Stimulated activated CD8-positive, alpha-beta memory T cell treated with anti-CD3 and anti-CD28 coated beads, Interleukin-7, amount 100 ng/mL, for 1 hour (primary cell): ENCODE measurements around the gene MIEN1.
"Not testable (repeated sequence)": the region's sequence is repeated elsewhere in the genome, so short reads cannot be mapped to it uniquely, and the experiment has no call there.

Source experiments
- DNase-seq, 2 donors: peaks; one replicate each; pipeline ENCODE4 v3.0.0-alpha.2; 2020; ENCODE audit warnings: low read depth in 2 of 2

Gene MIEN1

DNA sequence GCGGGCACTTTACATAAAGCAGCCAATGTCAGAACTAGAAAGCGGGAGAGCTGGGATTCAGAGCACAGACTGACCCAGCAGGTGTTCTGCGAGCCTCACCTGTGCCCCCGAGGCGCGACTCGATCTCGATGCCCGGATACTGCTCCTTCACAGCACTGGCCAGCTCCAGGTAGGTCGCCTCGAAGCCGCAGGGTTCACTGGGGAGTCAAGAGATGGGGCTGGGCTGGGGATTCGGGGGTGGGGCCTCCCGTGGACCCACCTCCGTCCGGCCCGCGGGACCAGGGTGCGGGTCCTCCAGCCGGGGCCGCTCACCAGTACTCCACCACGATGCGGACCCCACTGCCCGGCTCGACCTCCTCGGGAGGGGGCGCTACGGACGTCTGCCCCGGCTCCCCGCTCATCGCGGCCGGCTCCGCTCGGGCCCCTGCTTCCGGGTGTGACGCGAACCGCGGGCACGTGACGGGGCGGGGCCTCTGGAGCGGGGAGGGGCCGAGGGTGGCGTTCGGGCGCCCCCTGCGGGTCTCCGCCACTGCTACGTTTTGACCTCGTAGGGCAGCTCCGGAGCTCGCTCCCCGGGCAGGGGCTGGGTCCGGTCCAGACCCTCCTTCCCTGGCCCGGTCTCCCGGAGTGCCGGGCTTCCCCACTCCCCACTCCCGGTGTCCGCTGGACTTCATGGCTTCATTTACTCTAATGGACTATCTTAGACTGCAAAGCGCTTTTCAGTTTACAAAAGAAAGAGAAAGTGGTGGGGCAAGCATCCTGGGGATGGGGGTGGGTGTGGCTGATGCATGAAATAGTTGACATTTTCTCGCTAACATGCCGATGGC lies at the start of gene MIEN1:
TSS of gene MIEN1 (minus strand) at position 438 of the 827 bp plus-strand sequence. CDS start at position 401, 37 bp downstream.
- DNase-seq = peak; percentile 91 to 93

DNA sequence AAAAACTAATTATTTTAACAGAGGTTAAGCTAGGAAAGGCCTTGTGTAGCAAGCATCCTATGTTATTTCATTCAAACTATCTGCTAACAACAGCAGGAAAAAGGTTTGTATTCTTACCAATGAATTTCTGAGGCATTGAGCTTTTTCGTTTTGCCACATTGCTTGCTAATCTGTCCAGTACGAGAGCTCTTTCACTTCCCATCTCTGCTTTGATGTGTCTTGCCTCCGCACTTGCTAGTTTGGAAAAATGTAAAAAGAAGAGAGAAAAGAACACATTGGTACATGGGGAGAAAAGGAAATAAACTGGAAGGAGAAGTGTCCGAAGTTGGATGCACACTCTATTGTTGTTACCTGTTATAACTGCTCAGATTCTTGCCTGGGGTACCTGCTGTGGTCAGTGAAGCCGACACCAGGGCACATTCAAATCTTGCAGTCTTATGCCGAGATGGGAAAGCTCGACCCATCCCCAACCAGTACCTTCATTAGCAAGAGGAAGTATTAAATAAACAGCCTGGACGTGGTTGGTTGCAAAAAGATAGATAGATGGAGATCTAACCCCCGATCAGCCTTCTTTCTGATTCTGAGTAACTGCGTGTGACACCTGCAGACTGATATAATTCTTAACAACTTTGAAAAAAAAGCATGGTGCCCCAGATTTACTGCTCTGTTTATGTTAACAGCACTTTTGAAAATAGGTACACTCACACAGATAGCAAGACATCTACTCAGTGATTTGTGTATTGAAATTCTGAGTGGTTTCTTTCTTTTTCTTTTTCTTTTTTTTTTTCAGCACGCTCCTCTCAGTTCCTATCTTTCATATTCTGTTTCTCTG lies 47.4 kb upstream of the MIEN1 start:
- DNase-seq = no peak

DNA sequence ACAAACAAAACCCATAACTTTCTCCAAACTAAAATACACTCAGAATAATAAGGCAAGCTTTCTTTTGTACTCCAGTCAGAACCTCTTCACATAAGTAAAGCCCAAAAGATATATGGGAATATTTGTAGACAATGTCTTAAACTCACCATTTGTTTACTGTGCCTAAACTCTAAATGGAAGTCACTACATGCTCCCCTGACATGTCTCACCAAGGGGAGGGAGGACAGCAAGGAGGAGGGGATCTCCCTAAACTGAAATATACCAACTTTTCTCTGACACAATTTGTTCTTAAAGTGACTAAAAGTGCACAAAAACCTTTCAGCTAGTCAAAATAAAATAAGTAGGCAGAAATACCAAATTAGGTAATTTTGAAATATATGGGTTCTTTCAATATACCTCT lies 45.9 kb upstream of the MIEN1 start:
- no peak for DNase-seq

DNA sequence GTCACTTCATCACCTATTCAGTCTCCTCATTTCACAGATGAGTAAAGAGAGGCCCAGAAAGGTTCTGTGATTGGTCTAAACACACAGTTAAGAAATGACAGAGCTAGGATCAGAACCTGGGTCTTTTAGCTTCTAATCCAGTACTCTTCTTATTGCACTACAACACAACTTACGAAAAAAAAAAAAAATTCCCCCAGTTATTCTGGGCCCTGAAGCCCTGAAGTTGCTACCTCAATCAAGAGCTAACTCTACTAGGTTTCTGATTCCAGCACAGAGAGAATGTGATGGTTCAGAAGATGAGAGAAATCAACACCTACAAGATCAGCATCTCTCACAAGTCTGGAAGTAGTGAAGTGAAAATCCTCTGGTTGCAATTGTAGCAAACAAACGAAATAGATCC lies 44.7 kb upstream of the MIEN1 start:
- DNase-seq = no peak

DNA sequence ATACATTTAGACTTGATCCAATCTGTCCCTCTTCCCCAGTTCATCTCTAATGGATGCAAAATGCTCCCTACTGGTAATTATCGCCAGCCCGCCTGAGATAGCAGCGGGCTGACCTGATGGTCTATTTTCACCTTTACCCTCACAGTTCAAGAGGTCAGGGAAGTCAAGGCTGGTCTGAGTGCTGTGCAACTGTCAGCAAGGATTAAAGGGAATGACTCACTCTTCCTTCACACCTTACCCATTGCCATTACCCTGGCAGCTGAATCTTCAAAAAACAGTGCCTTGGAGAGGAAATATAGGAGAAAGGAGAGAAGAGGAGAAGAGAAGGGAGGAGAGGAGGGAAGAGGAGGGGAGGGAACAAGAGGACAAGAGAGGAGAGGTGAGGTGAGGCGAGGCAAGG lies 43.7 kb upstream of the MIEN1 start:
- no peak for DNase-seq

DNA sequence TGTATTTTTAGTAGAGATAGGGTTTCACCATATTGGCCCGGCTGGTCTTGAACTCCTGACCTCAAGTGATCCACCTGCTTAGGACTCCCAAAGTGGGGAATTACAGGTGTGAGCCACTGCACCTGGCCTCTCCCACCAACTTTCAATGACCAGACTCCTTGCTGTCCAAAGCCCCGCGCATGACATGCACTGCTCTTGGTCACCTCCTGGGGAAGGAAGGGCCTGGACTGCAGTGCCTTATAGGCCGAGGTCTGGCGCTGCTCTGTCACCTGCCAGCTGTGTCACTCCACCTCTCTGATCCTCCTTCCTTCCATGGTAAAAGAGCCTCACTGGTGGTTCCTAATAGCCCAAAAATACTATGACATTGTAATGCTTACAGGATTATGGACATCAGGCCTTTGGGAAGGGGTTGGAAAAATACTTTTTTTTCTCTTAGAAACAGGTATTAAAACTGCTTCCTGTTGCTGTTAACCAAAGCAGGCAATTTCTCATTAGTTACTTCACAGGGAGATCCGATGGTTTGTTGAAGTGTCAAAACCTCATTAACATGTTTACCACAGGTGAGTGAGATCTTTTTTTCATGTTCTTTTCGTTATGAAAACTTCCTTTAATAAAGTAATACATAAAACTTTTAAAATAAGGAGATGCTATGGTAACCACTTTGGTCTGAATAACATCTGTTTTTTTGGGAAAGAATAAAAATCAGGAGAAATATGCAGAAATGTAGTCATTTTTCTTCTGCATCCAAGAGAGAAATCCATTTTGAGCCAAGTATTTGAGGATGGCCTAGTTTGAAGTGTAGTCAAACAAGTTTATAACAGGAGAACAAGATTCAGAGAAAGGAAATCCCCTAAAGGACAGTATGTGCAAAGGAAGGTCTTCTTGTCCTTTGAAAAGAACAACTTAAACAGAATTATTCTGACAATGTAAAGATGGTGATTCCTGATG lies 42.9 kb upstream of the MIEN1 start:
- DNase-seq = no peak

GRCh38 chr17:39772415-39772814 lies 42.1 kb upstream of the MIEN1 start:
- no peak for DNase-seq

- DNase-seq = peak in 1 of 2 donors; percentile 32
Observed at GRCh38 chr17:39769974-39770587, 39.7 kb upstream of the MIEN1 start.

DNA sequence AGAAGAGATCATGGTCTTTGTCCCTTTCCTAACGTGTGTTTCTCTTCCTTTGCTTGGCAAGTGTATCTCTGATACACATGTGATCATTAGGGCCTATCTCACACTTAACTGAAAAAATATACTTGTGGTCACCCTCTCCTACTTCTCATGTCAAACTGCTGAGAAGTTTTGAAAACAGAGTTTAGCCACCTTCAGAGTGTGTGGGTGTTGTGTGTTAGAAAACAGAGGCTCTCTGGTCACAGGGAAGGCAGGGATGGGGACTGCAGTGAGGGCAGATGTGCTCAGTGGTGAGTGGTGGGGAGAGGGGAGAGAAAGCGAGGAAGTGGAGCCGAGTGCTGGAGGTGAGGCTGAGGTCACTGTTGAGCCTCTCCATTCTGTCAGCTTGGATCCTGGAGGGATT lies 36.8 kb upstream of the MIEN1 start:
- no peak for DNase-seq

DNA sequence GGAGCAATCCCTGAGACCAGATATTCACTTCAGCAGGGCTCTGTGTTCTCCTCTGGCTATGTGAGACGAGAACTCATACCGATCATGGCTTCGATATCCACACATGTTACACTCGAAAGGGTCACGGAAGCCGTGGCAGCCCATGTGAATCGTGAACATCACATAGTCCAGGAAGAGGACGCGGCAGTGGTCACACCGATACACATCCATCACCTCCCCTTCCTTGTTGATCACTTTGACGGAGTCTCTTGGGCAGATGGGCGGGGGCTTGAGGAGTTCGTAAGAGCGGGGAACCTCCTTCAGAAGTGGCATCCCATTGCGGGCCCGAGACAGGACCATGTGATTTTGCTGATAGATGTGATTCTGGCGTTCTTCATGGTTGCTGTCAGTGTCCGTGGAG lies 35.4 kb upstream of the MIEN1 start:
- DNase-seq = no peak

- no peak for DNase-seq
Observed at GRCh38 chr17:39765175-39765574, 34.8 kb upstream of the MIEN1 start.

- DNase-seq = not testable (repeated sequence)
Observed at GRCh38 chr17:39764171-39764570, 33.8 kb upstream of the MIEN1 start.

GRCh38 chr17:39763051-39763820 lies 32.9 kb upstream of the MIEN1 start:
- DNase-seq = no peak

- no peak for DNase-seq
Observed at GRCh38 chr17:39761861-39762496, 31.6 kb upstream of the MIEN1 start.

GRCh38 chr17:39759204-39759603 lies 28.9 kb upstream of the MIEN1 start:
- DNase-seq = no peak

DNA sequence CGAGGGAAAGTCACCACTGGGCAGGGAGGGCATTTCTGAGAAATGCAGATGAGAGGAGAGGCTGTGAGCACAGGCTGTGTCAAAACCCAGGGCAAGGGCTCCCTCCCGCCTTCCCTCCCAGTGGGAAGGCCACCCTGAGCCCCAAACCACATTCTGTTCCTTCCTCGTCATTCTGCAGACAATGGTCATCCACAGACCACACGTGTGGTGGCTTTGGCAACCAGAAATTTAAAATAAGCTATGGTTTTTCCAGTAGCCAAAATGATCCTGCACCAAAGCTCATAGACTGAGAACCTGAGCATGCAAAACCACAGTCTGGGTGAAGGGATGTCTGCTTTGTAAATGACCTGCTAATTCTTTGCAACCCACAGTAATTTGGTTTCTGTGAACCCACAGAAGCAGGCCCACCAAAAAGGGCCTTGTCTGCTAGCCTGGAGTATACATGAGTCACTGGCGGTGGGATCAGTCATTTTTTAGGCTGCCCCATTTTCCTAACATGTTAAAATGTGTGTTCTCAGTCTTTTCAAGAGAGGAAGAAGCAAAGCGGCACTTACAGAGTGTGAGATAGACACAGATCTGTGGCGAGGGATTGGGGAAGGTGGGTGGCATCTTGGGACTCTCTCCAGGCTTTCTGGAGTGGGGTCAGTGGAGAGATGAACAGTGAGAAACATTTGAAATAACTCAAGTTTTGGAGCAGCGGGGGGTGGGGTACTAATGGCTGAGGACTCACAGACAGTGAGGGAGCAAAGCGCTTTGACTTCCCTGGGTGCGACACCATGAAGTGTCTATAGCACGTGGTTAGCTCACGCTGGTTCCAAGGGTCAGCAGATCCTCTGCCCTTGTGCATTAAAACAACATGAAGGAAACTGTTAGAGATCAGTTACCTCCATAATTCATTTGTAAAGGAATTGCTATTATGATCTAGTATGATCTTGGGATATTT lies 27.9 kb upstream of the MIEN1 start:
- peak in 1 of 2 donors; percentile 40 for DNase-seq

DNA sequence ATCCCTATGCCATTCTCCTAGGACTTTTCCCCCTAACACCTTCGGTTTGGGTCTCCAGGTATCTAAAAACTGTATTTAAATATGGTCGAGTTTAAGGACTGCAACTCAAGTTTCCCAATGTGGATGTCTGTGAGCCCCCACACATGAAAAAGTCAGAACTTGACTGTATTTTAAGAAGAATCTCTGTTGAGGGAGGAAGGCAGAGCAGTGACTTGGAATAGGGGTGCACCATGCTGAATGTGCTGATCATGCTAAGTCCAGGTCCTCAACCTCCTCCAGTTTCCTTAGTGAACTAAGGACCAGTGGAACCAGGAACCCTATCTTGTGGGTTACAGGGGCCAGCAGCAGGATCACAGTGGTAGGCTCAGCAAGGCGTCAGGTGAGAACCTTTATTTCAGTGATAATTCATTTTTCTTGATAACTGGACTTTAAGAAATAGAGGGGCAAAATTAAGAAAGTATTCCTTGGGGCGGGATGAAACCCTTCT lies 26.9 kb upstream of the MIEN1 start:
- no peak for DNase-seq

DNA sequence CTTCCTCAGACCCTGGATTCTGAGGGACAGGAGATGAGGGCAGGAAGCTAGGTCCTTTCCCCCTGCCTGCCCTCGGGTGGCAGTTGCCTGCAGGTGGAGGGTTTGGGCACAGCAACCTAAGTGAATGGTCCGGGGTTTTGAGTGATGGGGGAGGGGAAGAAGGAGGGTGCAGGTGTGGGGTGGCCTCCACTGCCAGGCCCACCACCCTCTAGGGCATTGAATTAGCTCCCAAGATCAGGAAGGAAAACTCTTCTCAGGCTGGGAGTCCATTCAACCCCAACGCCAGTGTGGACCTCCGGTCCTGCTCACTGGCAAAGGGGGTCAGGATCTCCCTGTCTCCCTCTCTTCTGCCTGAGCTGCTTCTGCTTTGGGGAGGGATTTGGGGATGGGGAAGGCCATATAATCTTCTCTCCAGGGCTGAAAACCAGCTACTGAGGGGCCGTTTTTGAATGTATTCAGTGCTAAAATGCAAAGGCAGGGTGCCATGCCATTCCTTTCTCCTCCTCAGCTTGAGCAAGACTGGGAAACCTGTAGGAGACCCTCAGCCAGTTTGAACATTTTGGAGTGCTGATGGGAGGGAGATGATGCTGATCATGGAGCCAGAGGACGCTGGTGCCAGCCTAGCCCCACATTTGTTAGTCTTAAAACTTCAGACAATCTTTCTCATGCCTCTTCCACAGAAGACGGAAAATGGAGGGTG lies 26.2 kb upstream of the MIEN1 start:
- no peak for DNase-seq
